ACC112 (cell line): ENCODE measurements around the gene TM9SF2.

Experiments
- H2AFZ ChIP-seq: fragments of 200-600 bp; sonication (generic); one replicate; pipeline ENCODE4 v1.6.0; 2017; ENCODE audit warnings: antibody characterized with exemption, low read length; ENCODE audit not compliant: unreplicated experiment
- H3K27ac ChIP-seq: fragments of 200-600 bp; sonication (generic); 2 replicates; pipeline ENCODE4 v1.5.1; 2014; ENCODE audit warnings: low read depth, mild to moderate bottlenecking, antibody characterized with exemption, low read length, moderate library complexity
- H3K27me3 ChIP-seq: fragments of 200-600 bp; sonication (generic); 2 replicates; pipeline ENCODE4 v1.6.1; 2014; ENCODE audit warnings: mild to moderate bottlenecking, antibody characterized with exemption, low read length, moderate library complexity, mixed read lengths; ENCODE audit not compliant: insufficient read depth
- H3K36me3 ChIP-seq: fragments of 200-600 bp; sonication (generic); 2 replicates; pipeline ENCODE4 v1.6.1; 2016; ENCODE audit warnings: mild to moderate bottlenecking, antibody characterized with exemption, low read length, moderate library complexity, mixed read lengths; ENCODE audit not compliant: insufficient read depth
- H3K4me1 ChIP-seq: fragments of 200-600 bp; sonication (generic); one replicate; pipeline ENCODE4 v1.6.1; 2016; ENCODE audit warnings: low read length, mixed read lengths; ENCODE audit not compliant: insufficient read depth, unreplicated experiment, control insufficient read depth
- H3K4me3 ChIP-seq: fragments of 200-600 bp; sonication (generic); 2 replicates; pipeline ENCODE4 v1.5.1; 2014; ENCODE audit warnings: mild to moderate bottlenecking, low read depth, low read length
- H3K79me2 ChIP-seq: fragments of 200-600 bp; sonication (generic); one replicate; pipeline ENCODE4 v1.6.0; 2016; ENCODE audit warnings: low read length; ENCODE audit not compliant: control insufficient read depth, unreplicated experiment, insufficient read depth

TM9SF2 gene

GRCh38 chr13:99536023-99536422, 34.8 kb downstream of the TM9SF2 start:
- Histone ChIP-seq H3K4me1 (no peaks in the 10 kb centered on the region), H3K27me3 (no peaks in the 10 kb centered on the region), H2AFZ (no peak overlapping the region), H3K36me3 (peaks cover 11% of the 10 kb centered on the region), H3K27ac (no peak overlapping the region), H3K4me3 (no peak overlapping the region), H3K79me2 (no peaks in the 10 kb centered on the region)

- H3K36me3 ChIP-seq, result peaks cover 22% of the 10 kb centered on the region
- H3K4me1 ChIP-seq, result no peaks in the 10 kb centered on the region
- no peak overlapping the region for H3K4me3 ChIP-seq
- no peak overlapping the region for H2AFZ ChIP-seq
- H3K27me3 ChIP-seq, result no peaks in the 10 kb centered on the region
- H3K79me2 ChIP-seq, result no peaks in the 10 kb centered on the region
- no peak overlapping the region for H3K27ac ChIP-seq
Measured at GRCh38 chr13:99540530-99540929, 39.3 kb downstream of the TM9SF2 start.

DNA sequence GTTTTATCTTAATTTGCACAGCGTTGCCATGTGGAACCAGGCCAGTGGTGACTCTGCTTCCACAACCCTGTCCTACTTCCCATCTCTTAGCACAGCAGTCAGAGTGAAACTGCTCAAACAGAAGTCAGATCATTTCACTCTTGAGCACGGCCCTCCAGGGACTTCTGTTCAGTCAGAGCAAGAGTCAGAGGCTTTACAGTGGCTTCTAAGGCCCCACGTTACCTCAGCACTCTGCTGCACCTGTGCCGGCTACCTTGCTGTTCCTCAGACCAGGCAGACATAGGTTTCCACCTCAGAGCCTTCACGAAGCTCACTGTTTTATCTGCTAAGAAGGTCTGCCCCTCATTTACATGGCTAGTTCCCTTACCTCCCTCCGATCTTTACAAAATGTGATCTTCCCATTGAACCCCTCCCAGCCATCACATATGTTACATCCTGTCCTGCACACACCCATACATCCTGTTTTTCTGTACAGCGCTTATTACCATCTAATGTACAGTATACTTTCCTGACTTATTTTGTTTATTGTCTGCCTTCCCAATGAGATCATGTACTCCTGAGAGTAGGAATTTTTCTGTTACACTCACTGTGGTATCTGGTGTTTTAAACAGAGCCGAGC, 41.6 kb downstream of the TM9SF2 start:
- H3K4me3 ChIP-seq, result no peak overlapping the region
- no peaks in the 10 kb centered on the region for H3K4me1 ChIP-seq
- H3K27me3 ChIP-seq, result no peaks in the 10 kb centered on the region
- H2AFZ ChIP-seq, result no peak overlapping the region
- peaks cover 30% of the 10 kb centered on the region for H3K36me3 ChIP-seq
- no peaks in the 10 kb centered on the region for H3K79me2 ChIP-seq
- H3K27ac ChIP-seq, result no peak overlapping the region

DNA sequence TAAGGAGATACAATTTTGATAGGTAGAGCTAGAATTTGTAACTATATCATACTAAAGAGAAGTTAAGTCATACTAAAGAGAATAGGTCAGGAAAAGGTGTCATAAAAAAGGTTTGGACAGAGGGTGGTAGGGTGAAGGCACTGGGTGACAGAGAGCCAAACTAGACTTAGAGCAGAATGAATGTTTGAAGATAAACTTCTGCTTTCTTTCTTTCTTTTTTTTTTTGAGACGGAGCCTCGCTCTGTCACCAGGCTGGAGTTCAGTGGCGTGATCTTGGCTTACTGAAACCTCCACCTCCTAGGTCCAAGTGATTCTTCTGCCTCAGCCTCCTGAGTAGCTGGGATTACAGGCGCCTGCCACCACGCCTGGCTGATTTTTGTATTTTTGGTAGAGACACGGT, 44.1 kb downstream of the TM9SF2 start:
- Histone ChIP-seq H3K36me3 (peaks cover 25% of the 10 kb centered on the region), H3K4me1 (no peaks in the 10 kb centered on the region), H3K27ac (no peak overlapping the region), H3K4me3 (no peak overlapping the region), H2AFZ (no peak overlapping the region), H3K27me3 (no peaks in the 10 kb centered on the region), H3K79me2 (no peaks in the 10 kb centered on the region)

DNA sequence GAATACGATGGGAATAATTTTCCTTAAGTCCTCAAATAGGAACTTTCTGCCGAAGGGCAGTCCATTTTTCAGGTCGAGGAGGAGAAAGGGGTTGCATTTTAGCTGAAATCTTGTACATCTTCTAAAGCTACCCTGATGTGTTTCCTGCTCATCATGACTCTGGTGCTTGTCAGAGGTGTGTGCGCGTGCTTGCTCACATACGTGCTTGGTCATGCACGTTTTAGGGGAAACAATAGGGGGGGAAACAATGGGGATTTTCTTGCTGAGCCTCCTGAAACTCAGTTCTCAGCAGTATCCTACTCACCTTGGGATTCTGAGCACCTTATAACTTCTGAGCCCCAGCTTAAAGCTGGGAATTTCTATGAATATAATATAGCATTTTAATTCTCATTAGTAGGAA, 44.7 kb downstream of the TM9SF2 start:
- H2AFZ ChIP-seq, result no peak overlapping the region
- no peaks in the 10 kb centered on the region for H3K79me2 ChIP-seq
- H3K27ac ChIP-seq, result no peak overlapping the region
- no peaks in the 10 kb centered on the region for H3K4me1 ChIP-seq
- no peaks in the 10 kb centered on the region for H3K27me3 ChIP-seq
- peaks cover 21% of the 10 kb centered on the region for H3K36me3 ChIP-seq
- no peak overlapping the region for H3K4me3 ChIP-seq

DNA sequence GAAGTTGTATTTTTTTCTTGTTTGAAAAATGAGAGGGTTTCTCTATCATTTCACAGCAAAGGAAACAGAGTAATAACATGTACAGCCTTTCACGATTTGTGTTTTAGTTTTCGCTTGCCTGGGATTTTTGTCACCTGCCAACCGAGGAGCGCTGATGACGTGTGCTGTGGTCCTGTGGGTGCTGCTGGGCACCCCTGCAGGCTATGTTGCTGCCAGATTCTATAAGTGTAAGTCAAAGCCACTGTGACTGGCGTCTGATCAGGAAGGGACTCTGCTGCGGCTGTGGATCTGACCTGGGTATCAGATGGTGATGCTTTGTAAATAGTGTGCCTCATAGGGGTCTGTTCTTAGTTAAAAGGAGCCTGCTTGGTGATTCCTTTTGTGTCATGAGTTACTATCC, 45.6 kb downstream of the TM9SF2 start:
- Histone ChIP-seq H3K36me3 (peaks cover 16% of the 10 kb centered on the region; the same call in 1 of the 2 replicates), H3K27me3 (no peaks in the 10 kb centered on the region), H3K79me2 (no peaks in the 10 kb centered on the region), H3K4me1 (no peaks in the 10 kb centered on the region), H3K4me3 (no peak overlapping the region), H3K27ac (no peak overlapping the region), H2AFZ (no peak overlapping the region)

DNA sequence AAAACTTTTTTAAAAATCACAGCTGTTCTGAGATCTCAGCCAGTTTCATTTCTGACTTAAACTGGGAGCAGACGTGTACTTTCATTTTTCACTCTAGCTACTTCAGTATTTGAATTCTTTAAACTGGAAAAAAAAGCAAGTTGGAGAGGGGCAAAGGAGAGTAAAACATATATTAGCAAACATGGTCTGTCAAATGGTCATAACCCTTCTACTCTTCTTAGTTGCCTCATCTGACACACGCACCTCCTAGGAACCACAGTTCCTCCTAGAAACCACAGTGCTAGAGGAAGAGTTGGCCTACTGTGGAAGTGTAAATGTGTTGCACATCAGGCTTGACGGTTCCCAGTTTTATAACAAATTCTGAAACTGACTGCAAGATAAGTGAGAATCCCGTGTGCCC, 47.2 kb downstream of the TM9SF2 start:
- Histone ChIP-seq H3K4me1 (no peaks in the 10 kb centered on the region), H2AFZ (no peak overlapping the region), H3K36me3 (peaks cover 16% of the 10 kb centered on the region; the same call in 1 of the 2 replicates), H3K79me2 (no peaks in the 10 kb centered on the region), H3K27ac (no peak overlapping the region), H3K4me3 (no peak overlapping the region), H3K27me3 (no peaks in the 10 kb centered on the region)

DNA sequence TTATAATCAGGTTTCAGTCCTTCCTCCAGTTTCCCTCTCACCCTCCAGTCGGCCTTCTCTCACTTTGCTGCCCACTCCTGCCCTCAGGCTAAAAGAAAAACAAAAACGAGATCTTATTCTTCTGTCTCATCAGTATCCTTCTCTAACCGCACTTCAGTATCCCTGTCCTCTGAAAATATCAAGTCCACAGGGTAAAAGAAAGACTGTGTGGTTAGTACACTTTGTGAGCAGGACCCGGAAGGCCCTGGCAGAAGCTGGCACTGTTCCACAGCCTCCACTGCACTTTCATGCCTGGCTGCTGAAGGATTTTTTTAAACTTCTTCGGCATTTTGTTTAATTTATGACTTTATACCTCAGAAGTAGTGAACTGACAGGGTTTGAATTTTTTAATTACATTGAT, 51.8 kb downstream of the TM9SF2 start:
- no peak overlapping the region for H2AFZ ChIP-seq
- no peaks in the 10 kb centered on the region for H3K79me2 ChIP-seq
- no peak overlapping the region for H3K27ac ChIP-seq
- H3K4me1 ChIP-seq, result no peaks in the 10 kb centered on the region
- H3K4me3 ChIP-seq, result no peak overlapping the region
- H3K36me3 ChIP-seq, result 0 out of 2 replicates have a peak, but pooled peaks cover 2% of the 10 kb centered on the region
- H3K27me3 ChIP-seq, result no peaks in the 10 kb centered on the region

GRCh38 chr13:99555149-99555548, 53.9 kb downstream of the TM9SF2 start:
- no peak overlapping the region for H3K27ac ChIP-seq
- H3K27me3 ChIP-seq, result no peaks in the 10 kb centered on the region
- H3K79me2 ChIP-seq, result no peaks in the 10 kb centered on the region
- no peak overlapping the region for H2AFZ ChIP-seq
- H3K36me3 ChIP-seq, result peaks cover 4% of the 10 kb centered on the region
- no peaks in the 10 kb centered on the region for H3K4me1 ChIP-seq
- H3K4me3 ChIP-seq, result no peak overlapping the region

DNA sequence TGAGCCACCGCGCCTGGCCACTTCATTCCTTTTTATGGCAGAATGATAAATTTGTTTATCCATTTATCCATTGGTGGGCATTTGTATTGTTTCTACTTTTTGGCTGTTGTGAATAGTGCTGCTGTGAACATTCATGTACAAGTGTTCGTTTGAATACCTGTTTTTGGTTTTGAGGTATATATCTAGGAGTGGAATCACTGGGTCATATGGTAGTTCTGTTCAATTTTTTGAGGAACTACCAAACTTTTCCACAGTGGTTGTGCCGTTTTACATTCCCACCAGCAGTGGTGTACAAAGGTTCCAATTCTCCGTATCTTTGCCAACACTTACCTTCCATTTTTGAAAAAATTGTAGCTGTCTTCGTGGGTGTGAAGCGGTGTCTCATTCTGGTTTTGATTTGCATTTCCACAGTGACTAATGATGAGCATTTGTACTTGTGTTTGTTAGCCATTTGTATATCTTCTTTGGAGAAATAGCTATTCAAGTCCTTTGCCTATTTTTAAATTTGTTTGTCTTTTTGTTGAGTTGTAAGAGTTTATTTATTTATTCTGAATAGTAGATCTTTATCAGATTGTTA, 55.7 kb downstream of the TM9SF2 start:
- Histone ChIP-seq H3K4me3 (no peak overlapping the region), H3K27ac (no peak overlapping the region), H3K79me2 (no peaks in the 10 kb centered on the region), H3K27me3 (no peaks in the 10 kb centered on the region), H3K36me3 (peaks cover 4% of the 10 kb centered on the region), H3K4me1 (no peaks in the 10 kb centered on the region), H2AFZ (no peak overlapping the region)

GRCh38 chr13:99558570-99559180, 57.4 kb downstream of the TM9SF2 start:
- Histone ChIP-seq H3K27me3 (no peaks in the 10 kb centered on the region), H3K79me2 (no peaks in the 10 kb centered on the region), H3K36me3 (peaks cover 4% of the 10 kb centered on the region), H3K27ac (no peak overlapping the region), H3K4me3 (no peak overlapping the region), H2AFZ (no peak overlapping the region), H3K4me1 (no peaks in the 10 kb centered on the region)
